GM23338 (cell line): ENCODE results near the gene TMEM185B. TPM values are rescaled to one million over a fixed set of nuclear protein-coding genes. Genes with fewer than 3 reads are reported as not detected.

Source experiments
- ATAC-seq: fragments of 200-7000 bp; cut with Tn5 transposase; 3 replicates; pipeline ENCODE4 v1.9.1; 2020
- DNase-seq: peaks from one replicate; pipeline ENCODE4 v3.0.0-alpha.2; 2015; ENCODE audit warnings: low spot score
- H2AFZ ChIP-seq: fragments of 200-600 bp; sonication (generic); 2 replicates; pipeline ENCODE4 v1.8.0; 2016; ENCODE audit warnings: antibody characterized with exemption, mild to moderate bottlenecking, moderate library complexity
- H3F3A ChIP-seq: fragments of 200-600 bp; sonication (generic); replicated peaks from 2 replicates; pipeline ENCODE4 v1.8.0; 2017; ENCODE audit warnings: antibody characterized with exemption, mixed run types, low read depth
- H3K27ac ChIP-seq: fragments of 200-600 bp; sonication (generic); 2 replicates; pipeline ENCODE4 v1.6.1; 2016; ENCODE audit warnings: low read depth
- H3K27me3 ChIP-seq: fragments of 200-600 bp; sonication (generic); 2 replicates; pipeline ENCODE4 v1.8.0; 2016; ENCODE audit warnings: mild to moderate bottlenecking, mixed run types, moderate library complexity; ENCODE audit not compliant: insufficient read depth
- H3K36me3 ChIP-seq: fragments of 200-600 bp; sonication (generic); 2 replicates; pipeline ENCODE4 v1.8.0; 2016; ENCODE audit warnings: mild to moderate bottlenecking; ENCODE audit not compliant: insufficient read depth
- H3K4me1 ChIP-seq: fragments of 200-600 bp; sonication (generic); 2 replicates; pipeline ENCODE4 v1.8.0; 2016; ENCODE audit warnings: mild to moderate bottlenecking, moderate library complexity; ENCODE audit not compliant: insufficient read depth
- H3K4me2 ChIP-seq: fragments of 200-600 bp; sonication (generic); 2 replicates; pipeline ENCODE4 v1.7.1; 2017; ENCODE audit warnings: mixed run types
- H3K4me3 ChIP-seq: fragments of 200-600 bp; sonication (generic); 2 replicates; pipeline ENCODE4 v1.6.1; 2016; ENCODE audit warnings: mixed run types
- H3K79me2 ChIP-seq: fragments of 200-600 bp; sonication (generic); replicated peaks from 2 replicates; pipeline ENCODE4 v1.8.0; 2017; ENCODE audit warnings: mild to moderate bottlenecking; ENCODE audit not compliant: insufficient read depth
- H3K9me2 ChIP-seq: fragments of 200-600 bp; sonication (generic); 2 replicates; pipeline ENCODE4 v1.8.0; 2017; ENCODE audit not compliant: insufficient read depth
- H4K20me1 ChIP-seq: fragments of 200-600 bp; sonication (generic); replicated peaks from 2 replicates; pipeline ENCODE4 v1.8.0; 2017; ENCODE audit warnings: mild to moderate bottlenecking; ENCODE audit not compliant: insufficient read depth
- H3K27ac Mint-ChIP-seq: 2 replicates; pipeline ENCODE4 v1.8.0; 2020; ENCODE audit warnings: inconsistent platforms, mild to moderate bottlenecking, moderate library complexity, mixed read lengths
- H3K27me3 Mint-ChIP-seq: 3 replicates; pipeline ENCODE4 v1.8.0; 2022; ENCODE audit warnings: low read depth, mild to moderate bottlenecking, moderate library complexity, mixed read lengths, inconsistent platforms; ENCODE audit not compliant: insufficient read depth, poor library complexity
- H3K36me3 Mint-ChIP-seq: 3 replicates; pipeline ENCODE4 v1.8.0; 2021; ENCODE audit warnings: low read depth, mild to moderate bottlenecking, inconsistent platforms, moderate library complexity, mixed read lengths
- H3K4me1 Mint-ChIP-seq: 3 replicates; pipeline ENCODE4 v1.8.0; 2020; ENCODE audit warnings: mild to moderate bottlenecking, inconsistent platforms, mixed read lengths
- H3K4me3 Mint-ChIP-seq: 3 replicates; pipeline ENCODE4 v1.8.0; 2021; ENCODE audit warnings: moderate library complexity, mild to moderate bottlenecking, inconsistent platforms, mixed read lengths
- H3K9me3 Mint-ChIP-seq: 3 replicates; pipeline ENCODE4 v1.8.0; 2020; ENCODE audit warnings: moderate library complexity, mild to moderate bottlenecking, inconsistent platforms, mixed read lengths
- CREB1 ChIP-seq: fragments of 250-450 bp; sonication (Bioruptor Pico); IDR thresholded peaks from 2 replicates; pipeline ENCODE4 v1.5.0; 2020; ENCODE audit warnings: low read depth, mild to moderate bottlenecking, moderate library complexity
- CTCF ChIP-seq, 2 experiments: fragments of 200-600 bp in 1 of 2; sonication (generic) in 1 of 2; conservative IDR thresholded peaks; 2 replicates each; pipeline versions ENCODE4 v1.5.1 to v1.6.1; 2016 to 2017; ENCODE audit warnings: antibody characterized with exemption in 2 of 2, low read depth in 2 of 2, mild to moderate bottlenecking in 2 of 2, moderate library complexity in 1 of 2
- ETS1 ChIP-seq: IDR thresholded peaks from 2 replicates; pipeline ENCODE4 v1.6.1; 2016; ENCODE audit warnings: antibody characterized with exemption
- EZH2 ChIP-seq: fragments of 200-600 bp; sonication (generic); IDR thresholded peaks from one replicate; pipeline ENCODE4 v1.8.0; 2017; ENCODE audit warnings: antibody characterized with exemption, mild to moderate bottlenecking, low read depth; ENCODE audit not compliant: unreplicated experiment
- EZH2phosphoT487 ChIP-seq: fragments of 200-600 bp; sonication (generic); IDR thresholded peaks from one replicate; pipeline ENCODE4 v1.8.1; 2018; ENCODE audit warnings: antibody characterized with exemption; ENCODE audit not compliant: unreplicated experiment
- JUNB ChIP-seq: IDR thresholded peaks from one replicate; pipeline ENCODE4 v1.6.1; 2016; ENCODE audit warnings: antibody characterized with exemption; ENCODE audit not compliant: unreplicated experiment
- NANOG ChIP-seq: IDR thresholded peaks from 2 replicates; pipeline ENCODE4 v1.6.1; 2016; ENCODE audit warnings: antibody characterized with exemption, borderline replicate concordance
- POLR2AphosphoS5 ChIP-seq: IDR thresholded peaks from 2 replicates; pipeline ENCODE4 v1.6.1; 2016; ENCODE audit warnings: antibody characterized with exemption, low read depth
- REST ChIP-seq: IDR thresholded peaks from one replicate; pipeline ENCODE4 v1.6.1; 2018; ENCODE audit warnings: antibody characterized with exemption; ENCODE audit not compliant: unreplicated experiment
- STAT1 ChIP-seq: IDR thresholded peaks from one replicate; pipeline ENCODE4 v1.6.1; 2016; ENCODE audit warnings: antibody characterized with exemption; ENCODE audit not compliant: unreplicated experiment
- ZNF114 ChIP-seq: fragments of 250-450 bp; sonication (Bioruptor Pico); IDR thresholded peaks from 2 replicates; pipeline ENCODE4 v1.5.0; 2020; ENCODE audit warnings: mild to moderate bottlenecking, moderate library complexity
- ZNF331 ChIP-seq: fragments of 250-450 bp; sonication (Bioruptor Pico); IDR thresholded peaks from 2 replicates; pipeline ENCODE4 v1.5.0; 2020; ENCODE audit warnings: low read depth, mild to moderate bottlenecking, moderate library complexity
- ZNF462 ChIP-seq: fragments of 250-450 bp; sonication (Bioruptor Pico); IDR thresholded peaks from 2 replicates; pipeline ENCODE4 v1.5.0; 2020; ENCODE audit warnings: mild to moderate bottlenecking, moderate library complexity
- polyA plus RNA-seq: library from polyadenylated mRNA; unstranded; fragments of >200 nt; fragmentation: Nextera tagmentation; extraction: Ambion mirVana; gene quantifications from 2 replicates; pipeline ENCODE4 v1.2.1, GENCODE V29; 2016
- total RNA-seq: library from RNA; depleted of rRNA; stranded (reverse); fragments of >200 nt; shearing (Covaris generic); gene quantifications from 2 replicates; pipeline ENCODE4 v1.2.3, GENCODE V29; 2014

TMEM185B gene
- total and polyA plus RNA-seq, 2 experiments from 2014 or later: 3.9 to 24.4 TPM

- Histone ChIP-seq H3K27me3 (peaks cover 19% of the 10 kb centered on the region), H3K4me3 (no peak overlapping the region), H3F3A (no peaks in the 10 kb centered on the region), H4K20me1 (peaks cover 16% of the 10 kb centered on the region; the same call in 1 of the 2 replicates), H3K27ac (no peak overlapping the region), H3K79me2 (peaks cover 14% of the 10 kb centered on the region), H3K36me3 (no peaks in the 10 kb centered on the region; the same call in 1 of the 2 replicates), H2AFZ (no peak overlapping the region), H3K9me2 (peaks cover 6% of the 10 kb centered on the region; the same call in 1 of the 2 replicates), H3K4me1 (no peaks in the 10 kb centered on the region; the same call in 1 of the 2 replicates), H3K4me2 (no peak overlapping the region)
- no peak overlapping the region for H3K27ac Mint-ChIP-seq
- peaks cover 18% of the 10 kb centered on the region for H3K4me1 Mint-ChIP-seq
- ATAC-seq (no peak), DNase-seq (no peak)
- peaks cover 20% of the 10 kb centered on the region for H3K36me3 Mint-ChIP-seq
- TF ChIP-seq CREB1 (CRISPR knock-in tag) (no peak), EZH2phosphoT487 (no peak), ZNF114 (CRISPR knock-in tag) (no peak), EZH2 (no peak), STAT1 (no peak), ZNF331 (CRISPR knock-in tag) (no peak), POLR2AphosphoS5 (no peak), CTCF (conservative IDR thresholded peaks at IDR 0.05; ENCODE audit: low read depth in 2 of 2) (no peak), ETS1 (no peak), ZNF462 (CRISPR knock-in tag) (no peak), NANOG (no peak), REST (no peak), JUNB (no peak)
- H3K27me3 Mint-ChIP-seq: peaks cover 28% of the 10 kb centered on the region
- H3K4me3 Mint-ChIP-seq: no peak overlapping the region
- H3K9me3 Mint-ChIP-seq: peaks cover 13% of the 10 kb centered on the region
These were observed 3.9 kb downstream of the TMEM185B start for GRCh38 chr2:120219291-120219690.
